Renal pelvis (tissue), 12 donors: ENCODE data around the gene SLC22A16. TPM values are rescaled to one million over a fixed set of nuclear protein-coding genes. Genes with fewer than 3 reads are reported as not detected.
"Not testable (repeated sequence)": the region's sequence is repeated elsewhere in the genome, so short reads cannot be mapped to it uniquely, and the experiment has no call there.

Experiments
- DNase-seq: peaks from one replicate; pipeline ENCODE4 v3.0.0-alpha.2; 2013
- long read RNA-seq, 16 experiments: transcript quantifications; one replicate each; lab custom pipeline, GENCODE V29; 2026
- polyA plus RNA-seq, 3 donors: library from polyadenylated mRNA; unstranded; fragments of 120-200 nt; gene quantifications; one replicate each; pipeline ENCODE4 v1.2.1, GENCODE V29; 2013; ENCODE audit not compliant: insufficient read length in 3 of 3

SLC22A16 gene
- polyA plus RNA-seq, result under 1 TPM; 0.47 to 0.99 (median 0.61) TPM
- long read RNA-seq, donor 1, result 0 reads
- long read RNA-seq, donor 2, result 0 reads
- long read RNA-seq, donor 3, result 0 reads
- long read RNA-seq, donor 4, partial matches to known transcripts, result 0 of 1 reads
- long read RNA-seq, donor 4, other reads (novel, unspliced or antisense), result 0 of 1 reads
- long read RNA-seq, donor 5, result 0 reads
- long read RNA-seq, donor 6, result 0 reads
- long read RNA-seq, donor 7, result 0 reads
- long read RNA-seq, donor 8, partial matches to known transcripts, result 0 of 1 reads
- long read RNA-seq, donor 8, other reads (novel, unspliced or antisense), result 0 of 1 reads
- long read RNA-seq, donor 9, result 0 reads
- long read RNA-seq, donor 10, result 0 reads
- long read RNA-seq, donor 11, result 0 reads
- long read RNA-seq, donor 12, result 0 reads
- long read RNA-seq, donor 13, result 0 reads
- long read RNA-seq, donor 14, result 0 reads
- long read RNA-seq, donor 15, partial matches to known transcripts, result 0 of 2 reads
- long read RNA-seq, donor 15, other reads (novel, unspliced or antisense), result 0 of 2 reads
- long read RNA-seq, donor 16, partial matches to known transcripts, result 0 of 1 reads
- long read RNA-seq, donor 16, other reads (novel, unspliced or antisense), result 0 of 1 reads

GRCh38 chr6:110476046-110476849, at the start of gene SLC22A16:
SLC22A16 (minus strand) TSS chr6:110476613; CDS start chr6:110476574, 39 bp downstream.
- no peak for DNase-seq

GRCh38 chr6:110525001-110525400, 48.6 kb upstream of the SLC22A16 start:
- no peak for DNase-seq

GRCh38 chr6:110524305-110524704, 47.9 kb upstream of the SLC22A16 start:
- DNase-seq, result no peak

GRCh38 chr6:110523451-110524021, 47.1 kb upstream of the SLC22A16 start:
- no peak for DNase-seq

GRCh38 chr6:110522427-110522826, 46.0 kb upstream of the SLC22A16 start:
- DNase-seq, result no peak

GRCh38 chr6:110520992-110521543, 44.7 kb upstream of the SLC22A16 start:
- no peak for DNase-seq

GRCh38 chr6:110520209-110520965, 44.0 kb upstream of the SLC22A16 start:
- no peak for DNase-seq

- DNase-seq, result no peak
Observed at GRCh38 chr6:110517601-110518281, 41.3 kb upstream of the SLC22A16 start.

- DNase-seq, result no peak
Observed at GRCh38 chr6:110517034-110517433, 40.6 kb upstream of the SLC22A16 start.

GRCh38 chr6:110514818-110515217, 38.4 kb upstream of the SLC22A16 start:
- DNase-seq, result no peak

- DNase-seq, result no peak
Observed at GRCh38 chr6:110512991-110513390, 36.6 kb upstream of the SLC22A16 start.

- not testable (repeated sequence) for DNase-seq
Observed at GRCh38 chr6:110512549-110512948, 36.1 kb upstream of the SLC22A16 start.

GRCh38 chr6:110511401-110511800, 35.0 kb upstream of the SLC22A16 start:
- no peak for DNase-seq

GRCh38 chr6:110509617-110510241, 33.3 kb upstream of the SLC22A16 start:
- no peak for DNase-seq

- not testable (repeated sequence) for DNase-seq
Observed at GRCh38 chr6:110504891-110505290, 28.5 kb upstream of the SLC22A16 start.

GRCh38 chr6:110495949-110496348, 19.5 kb upstream of the SLC22A16 start:
- DNase-seq, result no peak

GRCh38 chr6:110493253-110493800, 16.9 kb upstream of the SLC22A16 start:
- no peak for DNase-seq

- DNase-seq, result no peak
Observed at GRCh38 chr6:110492584-110492983, 16.2 kb upstream of the SLC22A16 start.

- peak; percentile 79 for DNase-seq
Observed at GRCh38 chr6:110491644-110492317, 15.4 kb upstream of the SLC22A16 start.
